Measurements from ENCODE around the gene MMP23B.

Gene MMP23B

GRCh38 chr1:1616045-1616790 lies 15.8 kb upstream of the MMP23B start:
- Histone ChIP-seq H3K9ac (ENCODE audit: low read depth, low read length, poor library complexity) (peak overlapping the region; percentile 92), H2BK5ac (ENCODE audit: low read length) (peak overlapping the region; percentile 100), H3K4me2 (ENCODE audit: insufficient read depth, low read length, poor library complexity, severe bottlenecking) (peak overlapping the region; percentile 96), H3K27ac (replicated peaks; ENCODE audit: low read length) (peak overlapping the region; percentile 27), H4K91ac (ENCODE audit: low read depth, low read length, poor library complexity) (no peak overlapping the region), H3K4ac (ENCODE audit: low read length) (no peak overlapping the region), H2AFZ (ENCODE audit: low read length) (peak overlapping the region; percentile 99), H3K36me3 (replicated peaks in 1 of 2; ENCODE audit: control insufficient read depth in 2 of 2, insufficient read depth in 2 of 2, low read length in 2 of 2) (peaks cover 12 to 24% of the 10 kb centered on the region in 2 donors), H3K14ac (ENCODE audit: low read length) (peak overlapping the region; percentile 94), H3K4me3 (ENCODE audit: low read length in 2 of 2) (peak overlapping the region; percentile 95 to 100), H3K4me1 (ENCODE audit: control insufficient read depth in 2 of 2, insufficient read depth in 1 of 2, low read depth in 1 of 2, low read length in 2 of 2) (peaks cover 11 to 21% of the 10 kb centered on the region in 2 donors), H3K27me3 (ENCODE audit: control insufficient read depth in 3 of 3, insufficient read depth in 3 of 3, low read depth in 1 of 3, low read length in 3 of 3) (no peaks in the 10 kb centered on the region), H2AK5ac (ENCODE audit: low read depth, low read length) (peak overlapping the region; percentile 56), H2BK12ac (ENCODE audit: low read length) (peak overlapping the region; percentile 84), H3K23ac (ENCODE audit: low read depth, low read length, poor library complexity) (peak overlapping the region; percentile 100), H2BK15ac (ENCODE audit: low read length) (no peak overlapping the region), H4K8ac (ENCODE audit: low read depth, low read length) (no peak overlapping the region), H3K9me3 (replicated peaks in 1 of 2; ENCODE audit: control insufficient read depth in 2 of 2, insufficient read depth in 1 of 2, low read depth in 1 of 2, low read length in 2 of 2) (no peaks in the 10 kb centered on the region), H2BK120ac (ENCODE audit: low read depth, low read length) (peak overlapping the region; percentile 47), H3K79me1 (ENCODE audit: low read depth, low read length) (peaks cover 21% of the 10 kb centered on the region), H3K18ac (ENCODE audit: low read length) (peak overlapping the region; percentile 93)
- DNase-seq (ENCODE audit: low spot score), result no peak
- no CpG with 5 or more reads among the region's 80 CpGs for WGBS, 2 donors (ENCODE audit: extremely low coverage in 2 of 2, insufficient read length in 2 of 2, insufficient replicate concordance in 1 of 2)

GRCh38 chr1:1616838-1617237 lies 15.1 kb upstream of the MMP23B start:
- DNase-seq (ENCODE audit: low spot score), result no peak
- Histone ChIP-seq H3K9me3 (replicated peaks in 1 of 2; ENCODE audit: control insufficient read depth in 2 of 2, insufficient read depth in 1 of 2, low read depth in 1 of 2, low read length in 2 of 2) (no peaks in the 10 kb centered on the region), H3K27ac (replicated peaks; ENCODE audit: low read length) (no peak overlapping the region), H3K18ac (ENCODE audit: low read length) (no peak overlapping the region), H2BK15ac (ENCODE audit: low read length) (no peak overlapping the region), H3K4ac (ENCODE audit: low read length) (no peak overlapping the region), H2BK12ac (ENCODE audit: low read length) (no peak overlapping the region), H2AFZ (ENCODE audit: low read length) (no peak overlapping the region), H2BK5ac (ENCODE audit: low read length) (peak overlapping the region; percentile 48), H3K79me1 (ENCODE audit: low read depth, low read length) (peaks cover 21% of the 10 kb centered on the region), H4K91ac (ENCODE audit: low read depth, low read length, poor library complexity) (no peak overlapping the region), H4K8ac (ENCODE audit: low read depth, low read length) (no peak overlapping the region), H2AK5ac (ENCODE audit: low read depth, low read length) (peak overlapping the region; percentile 46), H3K4me3 (ENCODE audit: low read length in 2 of 2) (peak overlapping the region; percentile 95 to 100), H2BK120ac (ENCODE audit: low read depth, low read length) (peak overlapping the region; percentile 47), H3K14ac (ENCODE audit: low read length) (peak overlapping the region; percentile 71), H3K36me3 (replicated peaks in 1 of 2; ENCODE audit: control insufficient read depth in 2 of 2, insufficient read depth in 2 of 2, low read length in 2 of 2) (peaks cover 12 to 24% of the 10 kb centered on the region in 2 donors), H3K9ac (ENCODE audit: low read depth, low read length, poor library complexity) (peak overlapping the region; percentile 92), H3K4me1 (ENCODE audit: control insufficient read depth in 2 of 2, insufficient read depth in 1 of 2, low read depth in 1 of 2, low read length in 2 of 2) (peaks cover 11 to 21% of the 10 kb centered on the region in 2 donors), H3K23ac (ENCODE audit: low read depth, low read length, poor library complexity) (peak overlapping the region; percentile 85), H3K27me3 (ENCODE audit: control insufficient read depth in 3 of 3, insufficient read depth in 3 of 3, low read depth in 1 of 3, low read length in 3 of 3) (no peaks in the 10 kb centered on the region), H3K4me2 (ENCODE audit: insufficient read depth, low read length, poor library complexity, severe bottlenecking) (peak overlapping the region; percentile 96)
- no CpG with 5 or more reads among the region's 19 CpGs for whole genome bisulfite sequencing, 2 donors (ENCODE audit: extremely low coverage in 2 of 2, insufficient read length in 2 of 2, insufficient replicate concordance in 1 of 2)

- H3K27ac ChIP-seq (replicated peaks; ENCODE audit: low read length), result no peak overlapping the region
- no peak overlapping the region for H2BK5ac ChIP-seq (ENCODE audit: low read length)
- no peak overlapping the region for H3K4ac ChIP-seq (ENCODE audit: low read length)
- no CpG with 5 or more reads among the region's 11 CpGs for WGBS, 2 donors (ENCODE audit: extremely low coverage in 2 of 2, insufficient read length in 2 of 2, insufficient replicate concordance in 1 of 2)
- H4K91ac ChIP-seq (ENCODE audit: low read depth, low read length, poor library complexity), result no peak overlapping the region
- H3K23ac ChIP-seq (ENCODE audit: low read depth, low read length, poor library complexity), result no peak overlapping the region
- H2BK120ac ChIP-seq (ENCODE audit: low read depth, low read length), result no peak overlapping the region
- H3K18ac ChIP-seq (ENCODE audit: low read length), result no peak overlapping the region
- peak overlapping the region; percentile 27 to 100 for H3K4me3 ChIP-seq (ENCODE audit: low read length in 2 of 2)
- H3K14ac ChIP-seq (ENCODE audit: low read length), result no peak overlapping the region
- peaks cover 12 to 24% of the 10 kb centered on the region in 2 donors for H3K36me3 ChIP-seq (replicated peaks in 1 of 2; ENCODE audit: control insufficient read depth in 2 of 2, insufficient read depth in 2 of 2, low read length in 2 of 2)
- no peak overlapping the region for H2BK15ac ChIP-seq (ENCODE audit: low read length)
- H2AK5ac ChIP-seq (ENCODE audit: low read depth, low read length), result no peak overlapping the region
- H3K9ac ChIP-seq (ENCODE audit: low read depth, low read length, poor library complexity), result no peak overlapping the region
- no peak overlapping the region for H2AFZ ChIP-seq (ENCODE audit: low read length)
- H3K9me3 ChIP-seq (replicated peaks in 1 of 2; ENCODE audit: control insufficient read depth in 2 of 2, insufficient read depth in 1 of 2, low read depth in 1 of 2, low read length in 2 of 2), result no peaks in the 10 kb centered on the region
- H3K4me2 ChIP-seq (ENCODE audit: insufficient read depth, low read length, poor library complexity, severe bottlenecking), result no peak overlapping the region
- no peak for DNase-seq (ENCODE audit: low spot score)
- H2BK12ac ChIP-seq (ENCODE audit: low read length), result no peak overlapping the region
- H4K8ac ChIP-seq (ENCODE audit: low read depth, low read length), result no peak overlapping the region
- no peaks in the 10 kb centered on the region for H3K27me3 ChIP-seq (ENCODE audit: control insufficient read depth in 3 of 3, insufficient read depth in 3 of 3, low read depth in 1 of 3, low read length in 3 of 3)
- H3K4me1 ChIP-seq (ENCODE audit: control insufficient read depth in 2 of 2, insufficient read depth in 1 of 2, low read depth in 1 of 2, low read length in 2 of 2), result peaks cover 11 to 21% of the 10 kb centered on the region in 2 donors
- peaks cover 21% of the 10 kb centered on the region for H3K79me1 ChIP-seq (ENCODE audit: low read depth, low read length)
Measured at GRCh38 chr1:1617516-1617915, 14.5 kb upstream of the MMP23B start.

- no CpG with 5 or more reads among the region's 6 CpGs for WGBS, 2 donors (ENCODE audit: extremely low coverage in 2 of 2, insufficient read length in 2 of 2, insufficient replicate concordance in 1 of 2)
- Histone ChIP-seq H3K18ac (ENCODE audit: low read length) (no peak overlapping the region), H2AFZ (ENCODE audit: low read length) (no peak overlapping the region), H4K8ac (ENCODE audit: low read depth, low read length) (no peak overlapping the region), H3K79me1 (ENCODE audit: low read depth, low read length) (peaks cover 21% of the 10 kb centered on the region), H2BK120ac (ENCODE audit: low read depth, low read length) (no peak overlapping the region), H2BK15ac (ENCODE audit: low read length) (no peak overlapping the region), H3K27ac (replicated peaks; ENCODE audit: low read length) (no peak overlapping the region), H2BK5ac (ENCODE audit: low read length) (no peak overlapping the region), H3K9ac (ENCODE audit: low read depth, low read length, poor library complexity) (no peak overlapping the region), H3K36me3 (replicated peaks in 1 of 2; ENCODE audit: control insufficient read depth in 2 of 2, insufficient read depth in 2 of 2, low read length in 2 of 2) (peaks cover 12 to 24% of the 10 kb centered on the region in 2 donors), H3K23ac (ENCODE audit: low read depth, low read length, poor library complexity) (no peak overlapping the region), H3K4ac (ENCODE audit: low read length) (no peak overlapping the region), H3K4me1 (ENCODE audit: control insufficient read depth in 2 of 2, insufficient read depth in 1 of 2, low read depth in 1 of 2, low read length in 2 of 2) (peaks cover 11 to 21% of the 10 kb centered on the region in 2 donors), H3K9me3 (replicated peaks in 1 of 2; ENCODE audit: control insufficient read depth in 2 of 2, insufficient read depth in 1 of 2, low read depth in 1 of 2, low read length in 2 of 2) (no peaks in the 10 kb centered on the region), H3K27me3 (ENCODE audit: control insufficient read depth in 3 of 3, insufficient read depth in 3 of 3, low read depth in 1 of 3, low read length in 3 of 3) (no peaks in the 10 kb centered on the region), H3K14ac (ENCODE audit: low read length) (no peak overlapping the region), H3K4me2 (ENCODE audit: insufficient read depth, low read length, poor library complexity, severe bottlenecking) (no peak overlapping the region), H2AK5ac (ENCODE audit: low read depth, low read length) (no peak overlapping the region), H4K91ac (ENCODE audit: low read depth, low read length, poor library complexity) (no peak overlapping the region), H3K4me3 (ENCODE audit: low read length in 2 of 2) (no peak overlapping the region), H2BK12ac (ENCODE audit: low read length) (no peak overlapping the region)
- no peak for DNase-seq (ENCODE audit: low spot score)
Measured at GRCh38 chr1:1617925-1618324, 14.0 kb upstream of the MMP23B start.

Data from neuronal stem cell (in vitro differentiated cells).